Uterus (tissue), 4 donors: ENCODE measurements around the gene CORO7. TPM values are rescaled to one million over a fixed set of nuclear protein-coding genes. Genes with fewer than 3 reads are reported as not detected.

ENCODE experiments used
- DNase-seq, 2 donors: peaks; one replicate each; pipeline ENCODE4 v3.0.0-alpha.2; 2019 to 2020
- H3K27ac ChIP-seq, 2 donors: fragments of 200-600 bp; sonication (generic); 1 replicate in 1 of 2; 2 replicates in 1 of 2; pipeline ENCODE4 v1.5.1; 2016 to 2018
- H3K27me3 ChIP-seq, 2 donors: fragments of 200-600 bp; sonication (generic); one replicate each; pipeline ENCODE4 v1.5.1; 2018 to 2019; ENCODE audit warnings: control low read depth in 1 of 2
- H3K36me3 ChIP-seq, 2 donors: fragments of 200-600 bp; sonication (generic); one replicate each; pipeline ENCODE4 v1.5.1; 2019; ENCODE audit warnings: control low read depth in 1 of 2
- H3K4me1 ChIP-seq, 2 donors: fragments of 200-600 bp; sonication (generic); one replicate each; pipeline ENCODE4 v1.5.1; 2018 to 2019; ENCODE audit warnings: control low read depth in 1 of 2
- H3K4me3 ChIP-seq, 2 donors: fragments of 200-600 bp; sonication (generic); 1 replicate in 1 of 2; 2 replicates in 1 of 2; pipeline ENCODE4 v1.5.1; 2018 to 2019; ENCODE audit warnings: mild to moderate bottlenecking in 1 of 2
- H3K9me3 ChIP-seq, 2 donors: fragments of 200-600 bp; sonication (generic); one replicate each; pipeline ENCODE4 v1.5.1; 2019; ENCODE audit warnings: control low read depth in 1 of 2
- CTCF ChIP-seq, 4 experiments: fragments of 200-600 bp in 2 of 4; fragments of 450-650 bp in 2 of 4; sonication (generic) in 2 of 4; IDR thresholded peaks; one replicate each; pipeline ENCODE4 v1.5.1; 2016 to 2019; ENCODE audit warnings: antibody characterized with exemption in 4 of 4, mild to moderate bottlenecking in 2 of 4, moderate library complexity in 1 of 4
- POLR2A ChIP-seq, 2 donors: fragments of 450-650 bp; IDR thresholded peaks; one replicate each; pipeline ENCODE4 v1.6.1; 2016; ENCODE audit warnings: antibody characterized with exemption in 2 of 2, mild to moderate bottlenecking in 1 of 2, moderate library complexity in 1 of 2
- intact Hi-C: fragments of 100-400 bp; cut with DNase I; formaldehyde crosslinking; loops from one replicate; pipeline ENCODE4 v1.15.1; 2023; ENCODE audit warnings: low total_unique reads
- total RNA-seq, 4 donors: library from RNA; depleted of rRNA in 3 of 4; stranded (reverse); fragments of >200 nt in 3 of 4; gene quantifications; one replicate each; pipeline versions ENCODE4 v1.1.0 to v1.2.4, GENCODE V29; 2014 to 2023
- donor health status: DM: yes; HTN: yes; CAD: no.

CORO7 gene
- total RNA-seq, 4 donors from 2014 or later: 13.8 to 52.1 (median 30.0) TPM

GRCh38 chr16:4342866-4343744, 73.3 kb downstream of the CORO7 start:
- H3K4me3 ChIP-seq: no peak overlapping the region
- intact Hi-C loops: no loop called here
- DNase-seq: no peak
- H3K27me3 ChIP-seq: no peaks in the 10 kb centered on the region
- H3K27ac ChIP-seq: no peak overlapping the region
- no peaks in the 10 kb centered on the region for H3K9me3 ChIP-seq
- H3K36me3 ChIP-seq: no peaks in the 10 kb centered on the region
- H3K4me1 ChIP-seq: peaks cover 0 to 13% of the 10 kb centered on the region in 2 donors
- TF ChIP-seq CTCF (IDR thresholded peaks at IDR 0.05) (no peak), POLR2A (IDR thresholded peaks at IDR 0.05) (no peak)

- Histone ChIP-seq H3K4me3 (no peak overlapping the region), H3K9me3 (no peaks in the 10 kb centered on the region), H3K27me3 (no peaks in the 10 kb centered on the region), H3K27ac (no peak overlapping the region), H3K36me3 (no peaks in the 10 kb centered on the region), H3K4me1 (peaks cover 0 to 13% of the 10 kb centered on the region in 2 donors)
- no peak for DNase-seq
- TF ChIP-seq CTCF (IDR thresholded peaks at IDR 0.05): no peak
- no peak for TF ChIP-seq POLR2A (IDR thresholded peaks at IDR 0.05)
- intact Hi-C loops: no loop called here
Measured at GRCh38 chr16:4341250-4341649, 75.1 kb downstream of the CORO7 start.

GRCh38 chr16:4340443-4340842, 76.0 kb downstream of the CORO7 start:
- Histone ChIP-seq H3K36me3 (no peaks in the 10 kb centered on the region), H3K4me3 (no peak overlapping the region), H3K4me1 (peaks cover 0 to 13% of the 10 kb centered on the region in 2 donors), H3K27me3 (no peaks in the 10 kb centered on the region), H3K9me3 (no peaks in the 10 kb centered on the region), H3K27ac (peak overlapping the region in 1 of 2 donors; percentile 56)
- TF ChIP-seq POLR2A (IDR thresholded peaks at IDR 0.05): no peak
- DNase-seq: no peak
- intact Hi-C loops: no loop called here

- intact Hi-C loops: no loop called here
- Histone ChIP-seq H3K4me3 (no peak overlapping the region), H3K27me3 (no peaks in the 10 kb centered on the region), H3K4me1 (peaks cover 0 to 13% of the 10 kb centered on the region in 2 donors), H3K27ac (peak overlapping the region in 1 of 2 donors; percentile 56), H3K36me3 (no peaks in the 10 kb centered on the region), H3K9me3 (no peaks in the 10 kb centered on the region)
- peak; percentile 61 to 65 for DNase-seq
- TF ChIP-seq POLR2A (IDR thresholded peaks at IDR 0.05) (no peak), CTCF (IDR thresholded peaks at IDR 0.05) (peak in 2 of 4 experiments; percentile 11 to 14)
Measured at GRCh38 chr16:4339909-4340308, 76.5 kb downstream of the CORO7 start.

- intact Hi-C loops: no loop called here
Measured at GRCh38 chr16:4339455-4339854, 76.9 kb downstream of the CORO7 start.

More at GRCh38 chr16:4339455-4339854, 76.9 kb downstream of the CORO7 start:
- Histone ChIP-seq H3K27me3 (no peaks in the 10 kb centered on the region), H3K9me3 (no peaks in the 10 kb centered on the region), H3K27ac (peak overlapping the region; percentile 3 to 65), H3K4me3 (no peak overlapping the region), H3K36me3 (no peaks in the 10 kb centered on the region), H3K4me1 (peaks cover 0 to 13% of the 10 kb centered on the region in 2 donors)
- DNase-seq: no peak
- TF ChIP-seq CTCF (IDR thresholded peaks at IDR 0.05): no peak
- TF ChIP-seq POLR2A (IDR thresholded peaks at IDR 0.05): no peak
